ENCODE results near the gene FARSA. TPM values are rescaled to one million over a fixed set of nuclear protein-coding genes. Genes with fewer than 3 reads are reported as not detected.

FARSA gene
- total RNA-seq, 4 donors from 2014 or later = 4.6 to 47.8 (median 20.5) TPM

- Histone ChIP-seq H3K4me3 (no peak overlapping the region), H3K27me3 (peaks cover 15 to 17% of the 10 kb centered on the region in 2 donors), H3K9me3 (peaks cover 0 to 10% of the 10 kb centered on the region in 2 donors), H3K36me3 (no peaks in the 10 kb centered on the region), H3K4me1 (peaks cover 0 to 9% of the 10 kb centered on the region in 2 donors), H3K27ac (no peak overlapping the region)
- no peak for DNase-seq
- intact Hi-C loops (cut with DNase I; ENCODE audit: low total_unique reads) = no loop called here
- no peak for TF ChIP-seq CTCF (IDR thresholded peaks at IDR 0.05)
- TF ChIP-seq POLR2A (IDR thresholded peaks at IDR 0.05) = no peak
Measured at GRCh38 chr19:12882589-12882988, 50.9 kb downstream of the FARSA start.

- Histone ChIP-seq H3K27ac (peak within 1 kb of the TSS; percentile 81 to 83), H3K27me3 (peaks cover 15 to 17% of the 10 kb centered on the region in 2 donors), H3K4me3 (peak within 1 kb of the TSS; percentile 61 to 69), H3K9me3 (peaks cover 0 to 10% of the 10 kb centered on the region in 2 donors), H3K4me1 (peaks cover 0 to 9% of the 10 kb centered on the region in 2 donors), H3K36me3 (no peaks in the 10 kb centered on the region)
- TF ChIP-seq CTCF (IDR thresholded peaks at IDR 0.05) (peak in 1 of 4 experiments; percentile 4), POLR2A (IDR thresholded peaks at IDR 0.05) (peak; percentile 65 to 82)
- DNase-seq = peak; percentile 95 to 96
- intact Hi-C loops (cut with DNase I; ENCODE audit: low total_unique reads) = no loop called here
Measured at GRCh38 chr19:12881172-12881808, 52.2 kb downstream of the FARSA start, which contains the start of gene DNASE2. DNASE2 (minus strand) TSS chr19:12881449; CDS start chr19:12881375, 74 bp downstream.

- TF ChIP-seq POLR2A (IDR thresholded peaks at IDR 0.05) (no peak), CTCF (IDR thresholded peaks at IDR 0.05) (no peak)
- Histone ChIP-seq H3K27ac (peak overlapping the region; percentile 81 to 83), H3K27me3 (peaks cover 11 to 12% of the 10 kb centered on the region in 2 donors), H3K36me3 (no peaks in the 10 kb centered on the region), H3K4me1 (peaks cover 0 to 6% of the 10 kb centered on the region in 2 donors), H3K4me3 (peak overlapping the region; percentile 61 to 69), H3K9me3 (peaks cover 0 to 10% of the 10 kb centered on the region in 2 donors)
- DNase-seq = peak in 1 of 2 donors; percentile 30
- intact Hi-C loops (cut with DNase I; ENCODE audit: low total_unique reads) = no loop called here
Measured at GRCh38 chr19:12880551-12881171, 52.9 kb downstream of the FARSA start.

GRCh38 chr19:12875086-12875485, 58.4 kb downstream of the FARSA start:
- TF ChIP-seq POLR2A (IDR thresholded peaks at IDR 0.05) (no peak), CTCF (IDR thresholded peaks at IDR 0.05) (no peak)
- intact Hi-C loops (cut with DNase I; ENCODE audit: low total_unique reads) = no loop called here
- no peak for DNase-seq
- Histone ChIP-seq H3K4me1 (no peaks in the 10 kb centered on the region), H3K36me3 (no peaks in the 10 kb centered on the region), H3K9me3 (no peaks in the 10 kb centered on the region), H3K27me3 (no peaks in the 10 kb centered on the region), H3K27ac (no peak overlapping the region), H3K4me3 (no peak overlapping the region)

Data from uterus (tissue), 4 donors.